Subcutaneous adipose tissue (tissue), 4 donors: ENCODE measurements around the gene RPS21. TPM values are rescaled to one million over a fixed set of nuclear protein-coding genes. Genes with fewer than 3 reads are reported as not detected.

Experiments
- CTCF ChIP-seq: fragments of 450-650 bp; IDR thresholded peaks from one replicate; pipeline ENCODE4 v1.5.1; 2016; ENCODE audit warnings: low read depth, mild to moderate bottlenecking, control low read depth, antibody characterized with exemption, moderate library complexity
- total RNA-seq, 4 donors: library from RNA; depleted of rRNA; stranded (reverse); fragments of >200 nt; gene quantifications; one replicate each; pipeline ENCODE4 v1.1.0, GENCODE V29; 2016

Gene RPS21
- total RNA-seq, 4 donors from 2014 or later: 1,888 to 3,001 (median 2,521) TPM

DNA sequence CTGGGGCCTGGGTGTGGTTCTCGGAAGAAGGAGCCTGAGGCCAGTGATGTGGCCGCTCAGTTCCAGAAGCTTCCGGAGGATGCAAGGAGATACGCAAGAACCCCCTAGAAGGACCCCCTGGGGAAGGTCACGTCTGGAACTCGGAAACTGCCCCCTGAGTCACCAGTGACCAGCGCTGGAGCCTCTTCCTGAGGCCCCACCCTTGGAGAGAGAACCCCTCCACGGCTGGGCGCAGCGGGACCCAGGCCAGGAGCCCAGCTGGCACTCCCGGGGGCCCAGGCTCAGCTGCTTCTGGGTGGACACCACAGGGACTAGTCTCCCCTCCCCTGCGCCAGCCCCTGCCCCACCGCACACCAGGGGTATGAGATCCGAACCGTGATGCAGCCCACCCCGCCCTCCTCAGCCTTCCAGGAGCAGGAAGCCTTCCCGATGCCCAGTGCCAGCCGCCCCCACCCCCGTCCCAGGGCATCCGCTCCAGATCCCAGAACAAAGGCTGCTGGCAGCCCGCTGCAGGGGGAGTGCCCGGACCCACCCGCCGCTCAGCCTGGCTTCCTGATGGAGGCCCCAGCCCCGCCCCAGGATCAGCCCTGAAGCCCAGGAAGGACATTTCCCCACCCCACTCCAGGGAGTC lies 27.3 kb upstream of the RPS21 start:
- no peak for TF ChIP-seq CTCF

- TF ChIP-seq CTCF: no peak
Measured at GRCh38 chr20:62360854-62361798, 25.8 kb upstream of the RPS21 start.

- TF ChIP-seq CTCF: no peak
Measured at GRCh38 chr20:62361799-62362589, 24.9 kb upstream of the RPS21 start.

GRCh38 chr20:62362590-62362940 lies 24.3 kb upstream of the RPS21 start:
- TF ChIP-seq CTCF: no peak

GRCh38 chr20:62362991-62363919 lies 23.6 kb upstream of the RPS21 start:
- TF ChIP-seq CTCF: no peak

- TF ChIP-seq CTCF: no peak
Measured at GRCh38 chr20:62363920-62364851, 22.7 kb upstream of the RPS21 start.
